DOHH2 (cell line): ENCODE results near the gene PSMB2.

Experiments used
- CTCF ChIP-seq: fragments of 200-600 bp; sonication (generic); IDR thresholded peaks from one replicate; pipeline ENCODE4 v1.5.1; 2014; ENCODE audit warnings: antibody characterized with exemption, mild to moderate bottlenecking, low read depth, low read length; ENCODE audit not compliant: poor library complexity, severe bottlenecking
- EZH2phosphoT487 ChIP-seq: fragments of 200-600 bp; sonication (generic); IDR thresholded peaks from 2 replicates; pipeline ENCODE4 v1.6.1; 2017; ENCODE audit warnings: borderline replicate concordance, mild to moderate bottlenecking, antibody characterized with exemption, low read length, moderate library complexity, mixed read lengths

GRCh38 chr1:35594005-35594760, 47.1 kb downstream of the PSMB2 start:
- TF ChIP-seq CTCF (no peak), EZH2phosphoT487 (no peak)
